ENCODE results near the gene KIFC1.
"Not testable (repeated sequence)": the region's sequence is repeated elsewhere in the genome, so short reads cannot be mapped to it uniquely, and the experiment has no call there.

Gene KIFC1

GRCh38 chr6:33390767-33391277 is 801 bp upstream of the KIFC1 start:
- H3K36me3 ChIP-seq (ENCODE audit: control insufficient read depth in 4 of 4, insufficient read depth in 4 of 4, low read length in 3 of 4): peaks cover 0 to 9% (median 0%) of the 10 kb centered on the region in 4 experiments
- no peaks in the 10 kb centered on the region for H3K27me3 ChIP-seq (replicated peaks in 2 of 5; ENCODE audit: control insufficient read depth in 4 of 5, insufficient read depth in 5 of 5, low read length in 4 of 5)
- WGBS (ENCODE audit: insufficient coverage): 75% methylated on average over 7 of the region's 9 CpGs
- peak overlapping the region in 5 of 7 experiments; percentile 25 to 98 (median 42) for H3K4me3 ChIP-seq (ENCODE audit: control insufficient read depth in 1 of 7, extremely low read depth in 1 of 7, insufficient read depth in 4 of 7, low read depth in 2 of 7, low read length in 6 of 7)
- H3K9me3 ChIP-seq (ENCODE audit: control extremely low read depth in 1 of 5, control insufficient read depth in 4 of 5, insufficient read depth in 2 of 5, low read depth in 1 of 5, low read length in 4 of 5): no peaks in the 10 kb centered on the region
- peak overlapping the region; percentile 30 to 84 for H3K27ac ChIP-seq (ENCODE audit: insufficient read depth in 1 of 2, low read depth in 1 of 2, low read length in 2 of 2, poor library complexity in 1 of 2, severe bottlenecking in 2 of 2)
- H3K4me1 ChIP-seq (ENCODE audit: control extremely low read depth in 1 of 4, control insufficient read depth in 4 of 4, insufficient read depth in 4 of 4, low read length in 3 of 4): peaks cover 10 to 34% (median 24%) of the 10 kb centered on the region in 4 experiments
- ChIA-PET POLR2A (no interaction called here), CTCF (interaction anchor here (0.6 to 2.3 kb wide), 12 partner anchors 9 to 113 kb away, joined by 3 to 11 read pairs (median 4); no protein-coding TSS in a partner anchor)
- no peak for DNase-seq

- ChIA-PET CTCF (interaction anchor here (0.9 to 1.3 kb wide), 3 partner anchors 10 to 103 kb away, joined by 3 read pairs; partner anchors contain the start of genes PFDN6 and WDR46), POLR2A (no interaction called here)
- WGBS (ENCODE audit: insufficient coverage): 0% methylated on average over 21 of the region's 31 CpGs
- Histone ChIP-seq H3K27me3 (replicated peaks in 2 of 5; ENCODE audit: control insufficient read depth in 4 of 5, insufficient read depth in 5 of 5, low read length in 4 of 5) (no peaks in the 10 kb centered on the region), H3K4me1 (ENCODE audit: control extremely low read depth in 1 of 4, control insufficient read depth in 4 of 4, insufficient read depth in 4 of 4, low read length in 3 of 4) (peaks cover 10 to 34% (median 24%) of the 10 kb centered on the region in 4 experiments), H3K36me3 (ENCODE audit: control insufficient read depth in 4 of 4, insufficient read depth in 4 of 4, low read length in 3 of 4) (peaks cover 0 to 13% (median 0%) of the 10 kb centered on the region in 4 experiments), H3K4me3 (ENCODE audit: control insufficient read depth in 1 of 7, extremely low read depth in 1 of 7, insufficient read depth in 4 of 7, low read depth in 2 of 7, low read length in 6 of 7) (peak overlapping the region; percentile 84 to 98 (median 93)), H3K9me3 (ENCODE audit: control extremely low read depth in 1 of 5, control insufficient read depth in 4 of 5, insufficient read depth in 2 of 5, low read depth in 1 of 5, low read length in 4 of 5) (no peaks in the 10 kb centered on the region), H3K27ac (ENCODE audit: insufficient read depth in 1 of 2, low read depth in 1 of 2, low read length in 2 of 2, poor library complexity in 1 of 2, severe bottlenecking in 2 of 2) (peak overlapping the region in 1 of 2 experiments; percentile 84)
- peak in 2 of 3 donors; percentile 18 to 31 for DNase-seq
Measured at GRCh38 chr6:33391922-33392594, 435 bp downstream of the KIFC1 start.

- Histone ChIP-seq H3K36me3 (ENCODE audit: control insufficient read depth in 4 of 4, insufficient read depth in 4 of 4, low read length in 3 of 4) (peaks cover 0 to 14% (median 0%) of the 10 kb centered on the region in 4 experiments), H3K4me3 (ENCODE audit: control insufficient read depth in 1 of 7, extremely low read depth in 1 of 7, insufficient read depth in 4 of 7, low read depth in 2 of 7, low read length in 6 of 7) (peak overlapping the region in 6 of 7 experiments; percentile 84 to 98 (median 89)), H3K27me3 (replicated peaks in 2 of 5; ENCODE audit: control insufficient read depth in 4 of 5, insufficient read depth in 5 of 5, low read length in 4 of 5) (no peaks in the 10 kb centered on the region), H3K4me1 (ENCODE audit: control extremely low read depth in 1 of 4, control insufficient read depth in 4 of 4, insufficient read depth in 4 of 4, low read length in 3 of 4) (peaks cover 10 to 34% (median 24%) of the 10 kb centered on the region in 4 experiments), H3K9me3 (ENCODE audit: control extremely low read depth in 1 of 5, control insufficient read depth in 4 of 5, insufficient read depth in 2 of 5, low read depth in 1 of 5, low read length in 4 of 5) (no peaks in the 10 kb centered on the region), H3K27ac (ENCODE audit: insufficient read depth in 1 of 2, low read depth in 1 of 2, low read length in 2 of 2, poor library complexity in 1 of 2, severe bottlenecking in 2 of 2) (peak overlapping the region in 1 of 2 experiments; percentile 84)
- CTCF ChIA-PET: interaction anchor here (0.9 to 1.3 kb wide), 3 partner anchors 9 to 103 kb away, joined by 3 read pairs; partner anchors contain the start of genes PFDN6 and WDR46
- POLR2A ChIA-PET: no interaction called here
- DNase-seq: no peak
- WGBS (ENCODE audit: insufficient coverage): 44% methylated on average over 4 of the region's 5 CpGs
Measured at GRCh38 chr6:33392595-33392948, 949 bp downstream of the KIFC1 start.

- POLR2A ChIA-PET: no interaction called here
Measured at GRCh38 chr6:33392979-33393378, 1.4 kb downstream of the KIFC1 start.

GRCh38 chr6:33397541-33397940 is 5.9 kb downstream of the KIFC1 start:
- ChIA-PET CTCF (interaction anchor here (0.9 to 3.5 kb wide), 2 partner anchors 10 to 84 kb away, joined by 3 to 18 read pairs; no protein-coding TSS in a partner anchor), POLR2A (no interaction called here)
- H3K27me3 ChIP-seq (replicated peaks in 2 of 5; ENCODE audit: control insufficient read depth in 4 of 5, insufficient read depth in 5 of 5, low read length in 4 of 5): no peaks in the 10 kb centered on the region
- H3K27ac ChIP-seq (ENCODE audit: insufficient read depth in 1 of 2, low read depth in 1 of 2, low read length in 2 of 2, poor library complexity in 1 of 2, severe bottlenecking in 2 of 2): no peak overlapping the region
- peaks cover 0 to 35% (median 4%) of the 10 kb centered on the region in 4 experiments for H3K36me3 ChIP-seq (ENCODE audit: control insufficient read depth in 4 of 4, insufficient read depth in 4 of 4, low read length in 3 of 4)
- H3K4me3 ChIP-seq (ENCODE audit: control insufficient read depth in 1 of 7, extremely low read depth in 1 of 7, insufficient read depth in 4 of 7, low read depth in 2 of 7, low read length in 6 of 7): no peak overlapping the region
- H3K9me3 ChIP-seq (ENCODE audit: control extremely low read depth in 1 of 5, control insufficient read depth in 4 of 5, insufficient read depth in 2 of 5, low read depth in 1 of 5, low read length in 4 of 5): no peaks in the 10 kb centered on the region
- peaks cover 2 to 24% (median 14%) of the 10 kb centered on the region in 4 experiments for H3K4me1 ChIP-seq (ENCODE audit: control extremely low read depth in 1 of 4, control insufficient read depth in 4 of 4, insufficient read depth in 4 of 4, low read length in 3 of 4)
- 100% methylated on average over 1 of the region's 1 CpG for WGBS (ENCODE audit: insufficient coverage)
- no peak for DNase-seq

More at GRCh38 chr6:33392979-33393378, 1.4 kb downstream of the KIFC1 start:
- H3K36me3 ChIP-seq (ENCODE audit: control insufficient read depth in 4 of 4, insufficient read depth in 4 of 4, low read length in 3 of 4): peaks cover 0 to 18% (median under 1%) of the 10 kb centered on the region in 4 experiments
- H3K27me3 ChIP-seq (replicated peaks in 2 of 5; ENCODE audit: control insufficient read depth in 4 of 5, insufficient read depth in 5 of 5, low read length in 4 of 5): no peaks in the 10 kb centered on the region
- WGBS (ENCODE audit: insufficient coverage): 79% methylated on average over 3 of the region's 3 CpGs
- peak overlapping the region in 4 of 7 experiments; percentile 84 to 98 (median 94) for H3K4me3 ChIP-seq (ENCODE audit: control insufficient read depth in 1 of 7, extremely low read depth in 1 of 7, insufficient read depth in 4 of 7, low read depth in 2 of 7, low read length in 6 of 7)
- H3K9me3 ChIP-seq (ENCODE audit: control extremely low read depth in 1 of 5, control insufficient read depth in 4 of 5, insufficient read depth in 2 of 5, low read depth in 1 of 5, low read length in 4 of 5): no peaks in the 10 kb centered on the region
- peak overlapping the region in 1 of 2 experiments; percentile 84 for H3K27ac ChIP-seq (ENCODE audit: insufficient read depth in 1 of 2, low read depth in 1 of 2, low read length in 2 of 2, poor library complexity in 1 of 2, severe bottlenecking in 2 of 2)
- no peak for DNase-seq
- CTCF ChIA-PET: interaction anchor here (1.3 kb wide), 1 partner anchor 9 kb away, joined by 3 read pairs; no protein-coding TSS in a partner anchor
- H3K4me1 ChIP-seq (ENCODE audit: control extremely low read depth in 1 of 4, control insufficient read depth in 4 of 4, insufficient read depth in 4 of 4, low read length in 3 of 4): peaks cover 10 to 34% (median 24%) of the 10 kb centered on the region in 4 experiments

GRCh38 chr6:33398601-33399000 is 7.0 kb downstream of the KIFC1 start:
- Histone ChIP-seq H3K36me3 (ENCODE audit: control insufficient read depth in 4 of 4, insufficient read depth in 4 of 4, low read length in 3 of 4) (peaks cover 0 to 44% (median 10%) of the 10 kb centered on the region in 4 experiments), H3K4me1 (ENCODE audit: control extremely low read depth in 1 of 4, control insufficient read depth in 4 of 4, insufficient read depth in 4 of 4, low read length in 3 of 4) (peaks cover 0 to 13% (median 4%) of the 10 kb centered on the region in 4 experiments)
- DNase-seq; H3K4me3 ChIP-seq (ENCODE audit: control insufficient read depth in 1 of 7, extremely low read depth in 1 of 7, insufficient read depth in 4 of 7, low read depth in 2 of 7, low read length in 6 of 7); POLR2A ChIA-PET; CTCF ChIA-PET; H3K27me3 ChIP-seq (replicated peaks in 2 of 5; ENCODE audit: control insufficient read depth in 4 of 5, insufficient read depth in 5 of 5, low read length in 4 of 5); H3K9me3 ChIP-seq (ENCODE audit: control extremely low read depth in 1 of 5, control insufficient read depth in 4 of 5, insufficient read depth in 2 of 5, low read depth in 1 of 5, low read length in 4 of 5); H3K27ac ChIP-seq (ENCODE audit: insufficient read depth in 1 of 2, low read depth in 1 of 2, low read length in 2 of 2, poor library complexity in 1 of 2, severe bottlenecking in 2 of 2): not testable (repeated sequence)
- 100% methylated on average over 1 of the region's 3 CpGs for WGBS (ENCODE audit: insufficient coverage)

GRCh38 chr6:33399881-33400280 is 8.3 kb downstream of the KIFC1 start:
- H3K4me3 ChIP-seq (ENCODE audit: control insufficient read depth in 1 of 7, extremely low read depth in 1 of 7, insufficient read depth in 4 of 7, low read depth in 2 of 7, low read length in 6 of 7); CTCF ChIA-PET; POLR2A ChIA-PET; H3K27me3 ChIP-seq (replicated peaks in 2 of 5; ENCODE audit: control insufficient read depth in 4 of 5, insufficient read depth in 5 of 5, low read length in 4 of 5); H3K4me1 ChIP-seq (ENCODE audit: control extremely low read depth in 1 of 4, control insufficient read depth in 4 of 4, insufficient read depth in 4 of 4, low read length in 3 of 4); H3K27ac ChIP-seq (ENCODE audit: insufficient read depth in 1 of 2, low read depth in 1 of 2, low read length in 2 of 2, poor library complexity in 1 of 2, severe bottlenecking in 2 of 2); H3K9me3 ChIP-seq (ENCODE audit: control extremely low read depth in 1 of 5, control insufficient read depth in 4 of 5, insufficient read depth in 2 of 5, low read depth in 1 of 5, low read length in 4 of 5); DNase-seq: not testable (repeated sequence)
- WGBS (ENCODE audit: insufficient coverage): no CpG with 5 or more reads among the region's 6 CpGs
- H3K36me3 ChIP-seq (ENCODE audit: control insufficient read depth in 4 of 4, insufficient read depth in 4 of 4, low read length in 3 of 4): peaks cover 3 to 51% (median 20%) of the 10 kb centered on the region in 4 experiments

Measured in common myeloid progenitor, CD34-positive (primary cell).